SKM-1 treated with dmso at 0.1 percent for 144 hours (cell line): Measurements from ENCODE around the gene UNC5CL.
A peak's percentile ranks its signal among the peaks of the same experiment; 100 is the strongest.

Source experiments
- DNase-seq: peaks from one replicate; lab custom pipeline; 2025; ENCODE audit not compliant: unreplicated experiment; lab: John Stamatoyannopoulos, UW

UNC5CL gene

GRCh38 chr6:41063884-41064285 lies 24.9 kb upstream of the UNC5CL start:
- no peak for DNase-seq

GRCh38 chr6:41062056-41062455 lies 23.0 kb upstream of the UNC5CL start:
- DNase-seq = no peak

- DNase-seq = no peak
These were observed 22.2 kb upstream of the UNC5CL start for GRCh38 chr6:41061196-41061726.

- DNase-seq = no peak
These were observed 20.5 kb upstream of the UNC5CL start for GRCh38 chr6:41059556-41059955.

- DNase-seq = no peak
These were observed 19.8 kb upstream of the UNC5CL start for GRCh38 chr6:41058783-41059181.

GRCh38 chr6:41056768-41057490 lies 17.9 kb upstream of the UNC5CL start:
- no peak for DNase-seq

- no peak for DNase-seq
These were observed 16.1 kb upstream of the UNC5CL start for GRCh38 chr6:41055149-41055548.

GRCh38 chr6:41054511-41054910 lies 15.5 kb upstream of the UNC5CL start:
- no peak for DNase-seq

GRCh38 chr6:41053041-41053440 lies 14.0 kb upstream of the UNC5CL start, which contains the start of gene APOBEC2:
TSS of gene APOBEC2 (plus strand) at chr6:41053202. CDS start at chr6:41053348, 146 bp downstream.
- DNase-seq = no peak

GRCh38 chr6:41051873-41052272 lies 12.9 kb upstream of the UNC5CL start:
- DNase-seq = peak; percentile 86

GRCh38 chr6:41050536-41050935 lies 11.5 kb upstream of the UNC5CL start:
- DNase-seq = no peak

- DNase-seq = no peak
These were observed 10.9 kb upstream of the UNC5CL start for GRCh38 chr6:41049955-41050354.

- DNase-seq = no peak
These were observed 10.5 kb upstream of the UNC5CL start for GRCh38 chr6:41049521-41049920.

- DNase-seq = no peak
These were observed 9.0 kb upstream of the UNC5CL start for GRCh38 chr6:41047745-41048732.

- no peak for DNase-seq
These were observed 8.3 kb upstream of the UNC5CL start for GRCh38 chr6:41047306-41047705.

GRCh38 chr6:41046084-41046483 lies 7.1 kb upstream of the UNC5CL start:
- no peak for DNase-seq

GRCh38 chr6:41045664-41046063 lies 6.6 kb upstream of the UNC5CL start:
- no peak for DNase-seq

- no peak for DNase-seq
These were observed 4.1 kb upstream of the UNC5CL start for GRCh38 chr6:41043151-41043550.

GRCh38 chr6:41042226-41043055 lies 3.4 kb upstream of the UNC5CL start, which contains the start of gene TSPO2:
TSS of gene TSPO2 (plus strand) at chr6:41042467. CDS start at chr6:41042986, 519 bp downstream.
- DNase-seq = no peak

GRCh38 chr6:41040940-41041536 lies 2.0 kb upstream of the UNC5CL start:
- DNase-seq = no peak
